HG02571 (cell line): ENCODE measurements around the gene TEX54.
A peak's percentile ranks its signal among the peaks of the same experiment; 100 is the strongest.
"Not testable (repeated sequence)": the region's sequence is repeated elsewhere in the genome, so short reads cannot be mapped to it uniquely, and the experiment has no call there.

Experiments used
- ATAC-seq: cut with Tn5 transposase; IDR thresholded peaks from one replicate; pipeline ENCODE4 v1.9.1; 2021; ENCODE audit warnings: mild to moderate bottlenecking, moderate library complexity; ENCODE audit not compliant: unreplicated experiment

The TEX54 gene

DNA sequence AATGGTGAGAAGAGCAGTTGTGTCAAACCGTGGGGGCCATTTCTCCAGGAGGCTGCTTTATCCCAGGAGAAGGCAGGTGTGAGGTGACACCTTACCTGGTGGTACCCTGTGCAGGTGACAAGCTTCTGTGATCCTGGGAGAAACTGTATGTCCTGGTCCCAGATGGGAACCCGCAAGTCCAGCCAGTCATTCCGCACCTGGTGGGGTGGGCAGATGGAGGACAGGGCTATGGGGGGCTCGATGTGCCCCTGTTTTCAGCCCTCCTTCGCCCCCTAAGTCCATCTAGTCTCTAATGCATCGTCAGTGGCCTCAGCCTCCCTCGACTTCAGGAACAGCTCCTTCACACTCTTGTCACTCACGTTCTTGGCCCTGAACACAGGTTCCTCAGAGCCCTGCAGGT, 2.7 kb upstream of the TEX54 start:
- ATAC-seq: no peak

DNA sequence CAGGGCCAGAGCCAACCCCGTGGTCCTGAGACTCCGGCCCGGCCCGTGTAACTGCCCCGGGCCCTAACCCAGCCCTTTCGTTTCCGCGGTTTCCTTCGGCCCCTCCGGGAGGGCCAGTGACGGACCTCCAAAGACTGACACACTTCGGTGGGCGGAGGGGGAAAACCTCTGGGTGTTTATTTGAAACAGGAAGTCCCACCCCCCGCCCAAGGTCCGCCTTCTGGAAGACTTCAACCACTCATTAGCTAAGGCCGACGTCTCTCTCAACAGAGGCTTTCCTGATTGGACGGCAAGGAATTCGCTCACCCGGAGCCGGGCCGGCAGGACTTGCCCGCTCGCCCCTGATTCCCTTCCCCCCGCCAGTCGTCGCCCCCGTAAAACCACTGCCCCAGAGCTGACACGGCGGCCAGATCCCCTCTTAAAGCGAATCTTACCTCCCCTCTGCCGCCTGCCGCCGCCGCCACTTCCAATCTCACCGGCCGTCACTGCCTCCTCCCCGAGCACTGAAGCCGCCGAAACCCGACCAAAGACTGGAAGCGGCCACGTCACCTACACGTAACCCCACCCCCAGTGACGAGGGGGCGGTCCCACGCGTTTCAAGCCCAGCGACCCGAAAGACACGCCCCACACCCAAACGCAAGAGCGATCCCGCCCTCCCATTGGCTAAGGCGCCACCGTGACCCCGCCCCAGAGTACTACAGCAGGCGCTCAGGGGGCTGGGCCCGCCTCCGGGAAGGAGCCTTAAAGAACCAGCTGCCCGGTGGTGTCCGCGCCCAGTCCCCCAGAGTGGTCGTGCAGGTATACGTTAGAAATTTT, 913 bp downstream of the TEX54 start, which contains the start of gene STX5:
Gene STX5, minus strand, starts transcription at position 532 of the 816 bp plus-strand sequence. CDS start 808 bp downstream, outside the sequence.
- peak; percentile 81 for ATAC-seq

DNA sequence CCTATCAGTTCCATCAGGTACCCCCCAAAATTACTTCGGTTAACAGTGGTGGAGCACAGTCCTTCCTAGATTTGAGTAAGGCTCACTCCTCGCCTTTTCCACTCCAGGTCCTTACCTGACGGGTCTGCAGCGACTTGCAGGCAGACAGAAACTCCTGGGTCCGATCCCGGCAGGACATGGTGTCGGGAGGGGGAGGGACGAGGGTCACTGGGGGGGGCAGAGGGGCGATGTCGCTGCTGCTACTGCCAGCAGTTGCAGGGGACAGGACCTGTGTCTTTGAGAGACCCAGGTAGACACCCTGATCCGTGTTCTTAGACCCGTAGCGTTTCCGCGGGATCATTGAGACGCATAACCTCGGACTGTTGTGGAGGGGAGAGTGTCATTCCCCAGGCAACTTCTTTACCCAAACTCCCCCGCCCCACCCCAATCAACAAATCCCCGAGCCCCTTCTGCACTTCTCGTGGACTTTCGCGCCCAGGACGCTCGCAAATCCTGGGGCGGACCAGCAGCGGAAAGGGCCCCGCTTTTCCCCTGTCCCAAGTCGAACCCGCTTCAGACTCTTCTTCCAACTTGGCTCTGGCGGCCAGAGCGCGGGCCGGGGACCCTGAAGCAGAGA, 1.6 kb downstream of the TEX54 start:
- no peak for ATAC-seq

DNA sequence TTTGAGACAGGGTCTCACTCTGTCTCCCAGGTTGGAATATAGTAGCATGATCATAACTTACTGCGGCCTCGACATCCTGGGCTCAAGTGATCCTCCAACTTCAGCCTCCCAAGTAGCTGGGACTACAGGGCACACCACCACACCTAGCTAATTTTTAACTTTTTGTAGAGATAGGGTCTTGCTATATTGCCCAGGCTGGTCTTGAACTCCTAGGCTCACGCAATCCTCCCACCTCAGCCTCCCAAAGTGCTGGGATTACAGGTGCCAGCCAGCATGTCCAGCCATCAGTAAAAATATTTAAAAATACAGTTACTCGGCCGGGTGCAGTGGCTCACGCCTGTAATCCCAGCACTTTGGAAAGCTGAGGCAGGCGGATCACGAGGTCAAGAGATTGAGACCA, 4.5 kb downstream of the TEX54 start:
- ATAC-seq: not testable (repeated sequence)

DNA sequence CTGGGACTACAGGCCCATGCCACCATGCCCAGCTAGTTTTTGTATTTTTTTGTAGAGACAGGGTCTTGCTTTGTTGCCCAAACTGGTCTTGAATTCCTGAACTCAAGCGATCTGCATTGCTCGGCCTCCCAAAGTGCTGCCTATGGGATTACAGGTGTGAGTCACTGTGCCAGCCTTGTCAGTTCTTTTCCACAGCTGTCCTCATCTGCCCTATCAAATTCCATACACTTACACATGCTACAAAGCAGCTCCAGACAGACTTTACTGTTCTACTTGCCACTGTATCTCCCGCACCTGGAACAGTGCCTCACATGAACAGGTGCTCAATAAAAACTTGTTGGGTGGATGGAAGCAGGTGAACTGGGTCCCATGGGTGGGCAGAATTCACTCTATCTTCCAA, 9.0 kb downstream of the TEX54 start:
- ATAC-seq: no peak

DNA sequence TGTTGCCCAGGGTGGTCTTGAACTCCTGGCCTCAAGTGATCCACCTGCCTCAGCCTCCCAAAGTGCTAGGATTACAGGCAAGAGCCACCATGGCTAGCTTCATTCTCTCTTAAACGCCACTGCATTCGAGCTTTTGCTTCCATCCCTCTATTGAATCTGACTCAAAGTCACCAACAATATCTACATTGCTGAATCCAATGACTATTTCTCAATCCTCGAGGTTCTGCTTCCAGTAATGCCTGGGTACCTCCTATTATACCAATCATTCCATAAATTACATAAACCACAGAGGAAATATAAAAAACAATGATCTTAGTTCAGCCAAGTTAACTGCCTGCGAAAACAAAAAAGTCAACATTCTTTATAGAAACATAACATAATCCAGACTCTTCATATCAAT, 15.5 kb downstream of the TEX54 start:
- ATAC-seq: no peak

DNA sequence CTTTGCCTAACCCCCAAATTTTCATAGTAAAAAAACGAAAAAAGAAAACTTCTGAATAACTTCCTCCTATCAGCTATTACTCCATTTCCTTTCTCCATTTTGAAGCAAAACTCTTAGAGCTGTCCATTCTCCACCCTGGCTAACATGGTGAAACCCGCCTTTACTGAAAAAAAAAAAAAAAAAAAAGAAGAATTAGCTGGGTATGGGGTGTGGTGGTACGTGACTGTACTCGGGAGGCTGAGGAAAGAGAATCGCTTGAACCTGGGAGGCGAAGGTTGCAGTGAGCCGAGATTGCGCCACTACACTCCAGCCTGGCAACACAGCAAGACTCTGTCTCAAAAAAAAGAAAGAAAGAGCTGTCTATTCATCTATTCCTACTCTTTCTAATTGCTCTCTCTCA, 16.1 kb downstream of the TEX54 start:
- ATAC-seq: no peak

DNA sequence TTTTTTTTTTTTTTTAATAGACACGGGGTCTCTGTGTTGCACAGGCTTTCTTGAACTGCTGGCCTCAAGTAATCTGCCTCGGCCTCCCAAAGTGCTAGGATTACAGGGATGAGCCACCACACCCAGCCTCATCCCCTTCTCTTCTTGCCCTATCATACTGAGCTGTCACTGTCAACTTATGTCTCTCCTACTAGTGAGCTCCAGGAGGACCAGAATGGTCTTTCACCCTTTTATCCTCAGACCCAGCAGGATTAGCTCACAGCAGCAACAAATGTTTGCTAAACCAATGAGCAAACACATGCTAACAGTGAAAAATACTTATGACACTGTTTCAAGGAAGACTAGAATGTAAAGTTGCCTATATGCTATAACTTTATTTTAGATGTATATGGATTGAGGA, 21.0 kb downstream of the TEX54 start:
- no peak for ATAC-seq

DNA sequence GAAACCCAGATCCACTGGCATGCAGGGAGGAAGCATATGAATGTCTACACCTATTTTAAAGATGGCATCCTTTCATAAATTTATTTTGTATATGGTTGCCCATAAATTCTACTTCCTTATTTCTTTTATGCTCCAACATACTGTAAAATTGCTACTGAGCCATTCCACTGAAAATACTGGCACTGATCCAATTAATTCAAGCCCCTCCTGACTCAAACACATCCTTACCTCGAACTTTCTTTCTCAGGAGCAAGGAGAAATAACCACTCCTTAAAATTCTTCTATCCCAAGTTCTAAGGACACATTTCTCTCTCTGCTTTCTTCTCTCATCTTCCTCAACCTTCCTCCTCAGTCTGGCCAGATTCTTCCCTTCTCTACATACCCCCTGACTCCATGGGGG, 21.9 kb downstream of the TEX54 start:
- ATAC-seq: no peak

DNA sequence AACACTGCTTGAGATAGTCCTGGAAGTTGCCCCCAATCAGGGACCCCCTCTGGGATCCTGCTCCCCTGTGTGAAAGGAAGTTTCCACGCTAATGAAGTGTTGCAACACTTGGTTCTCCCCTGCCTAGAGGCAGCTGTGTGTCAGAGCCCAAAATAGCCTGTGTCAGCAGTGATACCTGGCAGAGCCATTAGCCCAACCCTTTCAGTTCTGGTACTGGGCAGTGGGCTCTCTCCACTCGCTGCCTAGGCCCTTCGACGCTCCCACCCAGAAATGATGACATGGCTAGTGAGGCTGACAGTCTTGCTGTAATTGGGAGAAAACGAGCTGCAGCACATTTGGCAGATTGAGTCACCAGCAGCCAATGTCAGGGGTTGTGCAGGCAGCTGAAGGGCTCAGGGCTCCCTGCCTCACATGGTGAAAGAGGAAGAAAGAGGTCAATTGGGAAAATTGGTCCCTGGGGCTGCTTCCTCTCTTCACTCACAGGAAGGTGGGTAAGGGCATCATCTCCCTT, 26.0 kb downstream of the TEX54 start:
- ATAC-seq: no peak

DNA sequence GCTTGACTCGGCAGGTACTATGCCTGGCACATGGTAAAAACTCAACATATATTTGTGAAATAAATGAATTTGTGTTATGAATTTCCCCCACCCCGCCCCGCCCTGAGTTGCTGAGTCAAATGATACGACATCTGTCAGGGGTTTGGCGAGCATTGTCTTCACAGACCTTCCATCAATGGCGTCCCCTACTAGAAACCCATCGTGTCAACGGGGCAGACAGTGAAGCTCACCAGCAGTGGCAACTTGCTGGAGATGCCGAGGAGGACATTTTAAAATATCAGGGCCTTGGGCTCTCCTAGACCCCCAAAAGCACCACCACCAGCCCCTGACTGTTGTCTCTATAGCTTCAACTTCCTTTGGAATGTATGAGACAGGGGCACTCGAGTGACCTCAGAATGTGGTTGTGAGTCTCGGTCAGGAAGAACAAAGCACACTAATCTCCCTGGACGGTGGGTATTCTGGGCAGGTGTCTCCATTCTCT, 26.6 kb downstream of the TEX54 start:
- no peak for ATAC-seq

DNA sequence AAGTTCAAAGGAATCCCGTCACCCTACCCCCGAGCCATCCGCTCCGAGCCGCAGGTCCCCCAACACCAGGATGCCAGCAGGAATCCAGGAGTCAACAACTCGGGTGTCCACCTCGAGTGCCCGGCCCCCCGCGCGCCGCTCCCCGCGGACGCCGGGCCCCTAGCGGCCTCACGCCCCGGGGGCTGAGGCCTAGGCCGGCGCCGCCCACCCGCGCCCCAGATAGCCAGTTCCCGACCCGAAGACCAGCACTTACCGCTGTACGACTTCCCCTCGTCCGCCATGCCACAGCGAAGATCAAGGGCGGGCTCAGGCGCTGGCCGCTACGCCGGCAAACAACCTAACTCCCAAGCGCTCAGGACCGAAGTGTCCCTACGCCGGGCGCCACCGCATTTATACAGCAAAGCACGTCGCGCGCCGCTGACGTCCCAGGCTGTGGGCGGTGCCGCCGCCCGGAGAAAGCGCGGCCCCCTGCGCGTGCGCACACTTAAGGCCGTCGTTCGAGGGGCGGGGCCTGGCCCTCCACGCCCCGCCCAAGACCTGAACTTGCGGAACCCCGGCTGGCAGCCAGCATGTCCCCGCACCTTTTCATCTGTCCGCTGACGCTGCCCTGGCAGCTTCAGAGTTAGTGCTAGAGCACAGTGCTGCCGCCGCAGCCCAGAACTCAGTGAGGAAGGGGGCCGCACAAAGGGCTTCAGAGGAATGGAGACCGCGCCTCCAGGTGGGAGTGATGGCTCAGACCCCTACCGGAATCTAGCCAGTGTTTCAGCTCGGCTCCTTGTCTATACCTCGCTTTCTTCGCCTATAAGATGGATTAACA, 27.4 kb downstream of the TEX54 start, which contains the start of gene NXF1:
Gene NXF1, minus strand, starts transcription at position 365 of the 817 bp plus-strand sequence. Its CDS starts 84 bp downstream, at position 281.
- ATAC-seq: peak; percentile 76

DNA sequence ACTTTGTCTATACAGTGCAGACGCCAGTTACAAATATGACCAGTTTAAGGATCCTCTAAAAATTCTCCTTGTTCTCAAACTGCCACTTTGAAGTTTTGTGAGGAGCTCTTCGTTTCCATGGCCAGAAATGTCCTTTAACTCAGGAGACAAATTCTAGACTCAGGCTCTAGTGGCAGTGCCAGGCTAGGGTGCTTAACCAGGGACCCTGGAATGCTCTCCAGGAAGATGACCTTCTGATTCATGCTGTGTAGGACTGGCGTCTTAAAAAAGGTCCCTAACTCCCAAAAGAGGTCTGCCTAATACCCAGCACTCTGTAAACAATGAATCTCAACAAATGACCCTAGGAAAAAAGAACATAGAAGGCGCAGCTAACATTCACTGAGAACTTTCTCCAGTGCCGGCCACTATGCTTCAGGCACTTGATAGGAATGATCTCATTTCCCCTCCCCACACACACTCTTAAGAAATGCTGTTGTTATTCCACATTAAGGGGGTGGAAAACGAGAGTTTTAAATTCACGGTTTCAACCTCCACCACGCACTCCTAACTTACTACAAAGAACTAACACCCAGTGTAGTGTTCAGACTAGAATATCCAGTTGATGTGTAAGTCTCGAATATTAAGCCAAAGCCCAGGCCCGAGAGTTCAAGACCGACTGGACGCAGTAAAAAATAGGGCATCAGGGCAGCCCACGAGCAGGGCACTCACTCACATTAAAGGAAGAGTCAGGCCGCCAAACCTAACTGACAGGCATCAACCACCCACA, 28.1 kb downstream of the TEX54 start:
- ATAC-seq: no peak

DNA sequence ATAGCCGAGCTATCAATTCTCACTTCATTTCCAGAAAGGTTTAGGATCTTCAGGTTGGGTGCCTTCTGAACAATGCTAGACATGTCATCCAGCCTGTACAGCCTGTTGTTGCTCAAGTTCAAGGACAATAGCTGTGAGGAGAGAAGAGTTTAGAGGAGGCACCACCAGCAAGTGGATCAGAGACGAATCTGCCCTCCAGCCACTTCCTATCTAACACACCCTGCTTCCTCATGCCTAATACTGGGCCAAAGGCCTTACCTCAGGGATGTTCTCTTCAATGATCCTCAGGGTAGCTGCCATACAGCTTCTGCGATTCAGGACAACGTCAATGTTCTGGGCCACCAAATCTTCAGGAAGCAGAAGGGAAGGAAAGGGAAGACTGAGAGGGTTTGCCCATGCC, 31.6 kb downstream of the TEX54 start:
- no peak for ATAC-seq

DNA sequence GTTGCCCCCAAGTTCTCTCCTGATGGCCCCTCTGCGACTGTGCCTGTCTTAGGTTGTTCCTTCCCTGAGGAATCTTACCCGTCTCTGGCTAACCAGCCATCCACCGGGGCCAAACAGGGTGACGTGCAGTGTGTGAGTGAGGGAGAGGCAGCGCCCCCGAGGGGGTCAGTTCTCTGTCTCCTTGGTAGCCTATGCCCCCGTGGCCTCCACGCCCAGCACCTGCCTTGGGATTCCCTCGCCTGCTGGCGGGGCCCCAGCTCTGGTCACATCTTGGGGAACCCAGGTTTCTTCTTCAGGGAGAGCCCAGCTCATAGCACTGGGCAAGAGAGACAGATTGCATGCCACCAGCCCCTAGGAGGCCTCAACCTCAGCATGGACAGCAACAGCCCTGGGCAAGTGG, 33.2 kb downstream of the TEX54 start:
- ATAC-seq: no peak

DNA sequence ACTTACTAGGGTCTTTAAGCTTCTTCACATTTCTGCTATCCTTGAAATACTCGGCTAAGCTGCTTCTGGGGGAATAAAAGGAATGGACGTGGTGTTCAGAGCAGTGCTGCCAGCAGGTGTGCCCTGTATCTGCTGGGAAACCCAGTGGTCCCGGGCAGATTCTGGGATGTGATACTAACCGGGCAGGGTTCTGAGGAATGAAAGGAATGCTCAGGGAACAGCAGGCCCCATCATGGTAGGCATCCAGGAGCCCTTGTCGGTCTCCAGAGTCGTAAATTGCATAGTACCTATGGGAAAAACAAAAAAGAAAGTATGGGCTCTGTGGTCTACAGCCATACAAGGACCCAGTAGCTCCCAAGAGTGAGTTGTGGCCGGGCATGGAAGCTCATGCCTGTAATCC, 36.4 kb downstream of the TEX54 start:
- ATAC-seq: no peak

DNA sequence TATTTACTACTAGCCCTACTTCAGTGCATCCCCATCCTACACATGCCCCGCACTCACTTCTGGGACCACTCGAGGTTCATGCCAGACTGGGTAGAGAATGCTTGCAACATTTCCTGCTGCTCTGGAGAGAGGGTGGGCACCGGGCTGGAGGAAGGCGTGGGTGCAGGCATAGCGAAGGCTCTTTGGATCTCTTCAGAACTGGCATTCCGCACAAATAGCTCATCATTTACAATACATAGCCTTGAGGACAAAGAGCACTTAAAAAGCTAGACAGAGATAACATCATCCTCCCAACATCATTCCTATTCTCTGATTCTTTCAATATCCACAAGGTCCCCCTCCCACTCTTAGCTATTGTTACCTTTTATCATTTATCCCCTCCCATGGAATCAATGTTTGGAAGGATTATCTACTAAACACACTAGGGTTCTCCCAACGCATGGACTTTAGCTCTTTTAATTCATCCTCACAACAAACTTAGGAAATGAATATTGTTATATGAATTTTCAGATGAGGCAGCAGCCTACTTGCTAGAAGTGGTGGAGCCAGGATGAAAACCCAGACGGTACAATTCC, 38.4 kb downstream of the TEX54 start:
- no peak for ATAC-seq

DNA sequence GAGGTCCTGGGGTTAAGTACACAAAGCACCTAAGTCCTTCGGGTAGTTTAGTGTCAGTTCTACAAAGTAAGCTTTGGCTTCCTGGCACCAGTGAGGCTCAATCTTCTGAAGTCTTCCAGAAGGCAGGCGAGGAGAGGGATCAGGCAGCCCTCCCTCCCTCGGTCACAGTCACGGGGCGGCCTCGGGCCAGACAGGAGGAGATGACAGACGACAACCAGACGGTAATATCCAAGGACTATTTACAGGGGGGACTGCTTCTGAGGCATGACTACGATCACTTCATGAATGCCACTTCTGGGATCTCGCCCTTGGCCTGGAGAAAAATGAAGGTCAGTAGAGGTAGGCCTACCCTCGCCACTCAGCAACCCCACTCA, 40.5 kb downstream of the TEX54 start:
- no peak for ATAC-seq

DNA sequence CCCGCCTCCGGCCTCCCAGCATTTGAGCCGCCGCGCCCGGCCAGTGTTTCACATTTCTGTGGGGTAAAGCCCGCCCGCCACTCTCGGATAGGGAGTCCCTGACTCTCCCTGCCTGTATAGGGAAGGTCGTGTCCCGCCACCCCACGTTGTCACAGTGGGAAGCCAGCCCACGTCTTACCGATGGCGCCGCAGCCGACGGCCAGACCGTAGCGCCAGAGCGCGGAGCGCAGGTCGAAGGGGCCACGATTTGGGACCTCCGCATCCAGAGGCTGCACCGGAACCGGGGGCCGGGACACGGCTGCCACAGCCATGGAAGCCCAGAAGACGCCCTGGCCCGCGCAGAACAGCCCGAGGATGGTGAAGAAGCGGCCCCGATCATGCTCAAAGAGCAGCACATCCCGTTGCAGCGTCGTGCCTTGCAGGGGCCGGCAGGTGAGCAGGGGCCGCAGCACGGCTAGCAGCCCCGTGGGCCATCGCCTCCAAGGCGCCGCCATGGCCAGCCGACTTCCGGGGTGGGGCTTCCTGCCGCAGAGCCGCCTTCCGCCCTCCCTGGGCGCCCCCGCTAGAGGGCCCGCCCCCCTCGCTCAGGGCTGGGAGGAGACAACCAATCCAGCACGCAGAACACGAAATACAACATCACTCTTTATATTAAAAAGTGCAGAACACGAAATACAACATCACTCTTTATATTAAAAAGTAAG, 41.0 kb downstream of the TEX54 start, which contains the start of gene TMEM223:
Gene TMEM223, minus strand, starts transcription at position 506 of the 701 bp plus-strand sequence. Its CDS starts 12 bp downstream, at position 494.
- ATAC-seq: peak; percentile 68
